Nephron progenitor cell (in vitro differentiated cells): ENCODE measurements around the gene CHI3L1.
A peak's percentile ranks its signal among the peaks of the same experiment; 100 is the strongest.

Experiments
- DNase-seq: peaks from one replicate; pipeline ENCODE4 v3.0.0; 2021
- H3K27ac Mint-ChIP-seq: 2 replicates; pipeline ENCODE4 v1.8.0; 2021; ENCODE audit warnings: mild to moderate bottlenecking, moderate library complexity, mixed read lengths
- H3K27me3 Mint-ChIP-seq: 2 replicates; pipeline ENCODE4 v1.8.0; 2021; ENCODE audit warnings: mild to moderate bottlenecking, low read depth, mixed read lengths; ENCODE audit not compliant: poor library complexity
- H3K36me3 Mint-ChIP-seq: 2 replicates; pipeline ENCODE4 v1.8.0; 2021; ENCODE audit warnings: low read depth, mixed read lengths
- H3K4me1 Mint-ChIP-seq: 2 replicates; pipeline ENCODE4 v1.8.0; 2021; ENCODE audit warnings: mixed read lengths
- H3K4me3 Mint-ChIP-seq: 2 replicates; pipeline ENCODE4 v1.8.0; 2021; ENCODE audit warnings: mild to moderate bottlenecking, moderate library complexity, mixed read lengths
- H3K9me3 Mint-ChIP-seq: 2 replicates; pipeline ENCODE4 v1.8.0; 2021; ENCODE audit warnings: mild to moderate bottlenecking, moderate library complexity, mixed read lengths
- CTCF ChIP-seq: fragments of 200-600 bp; sonication (generic); IDR thresholded peaks from 2 replicates; pipeline ENCODE4 v1.5.0; 2021; ENCODE audit warnings: antibody characterized with exemption

CHI3L1 gene

GRCh38 chr1:203171341-203172183 lies 14.9 kb downstream of the CHI3L1 start:
- H3K4me1 Mint-ChIP-seq, result peaks cover 54% of the 10 kb centered on the region
- no peak overlapping the region for H3K4me3 Mint-ChIP-seq
- H3K9me3 Mint-ChIP-seq, result no peaks in the 10 kb centered on the region
- H3K36me3 Mint-ChIP-seq, result no peaks in the 10 kb centered on the region
- TF ChIP-seq CTCF, result no peak
- no peak overlapping the region for H3K27ac Mint-ChIP-seq
- peaks cover 14% of the 10 kb centered on the region for H3K27me3 Mint-ChIP-seq
- no peak for DNase-seq

GRCh38 chr1:203170625-203171330 lies 15.7 kb downstream of the CHI3L1 start:
- peaks cover 15% of the 10 kb centered on the region for H3K27me3 Mint-ChIP-seq
- H3K27ac Mint-ChIP-seq, result no peak overlapping the region
- no peak for TF ChIP-seq CTCF
- H3K4me3 Mint-ChIP-seq, result no peak overlapping the region
- peaks cover 52% of the 10 kb centered on the region for H3K4me1 Mint-ChIP-seq
- H3K9me3 Mint-ChIP-seq, result no peaks in the 10 kb centered on the region
- H3K36me3 Mint-ChIP-seq, result no peaks in the 10 kb centered on the region
- DNase-seq, result no peak

GRCh38 chr1:203169770-203170520 lies 16.6 kb downstream of the CHI3L1 start:
- no peaks in the 10 kb centered on the region for H3K36me3 Mint-ChIP-seq
- no peaks in the 10 kb centered on the region for H3K9me3 Mint-ChIP-seq
- DNase-seq, result no peak
- no peak for TF ChIP-seq CTCF
- H3K4me1 Mint-ChIP-seq, result peaks cover 49% of the 10 kb centered on the region
- no peak overlapping the region for H3K4me3 Mint-ChIP-seq
- no peak overlapping the region for H3K27ac Mint-ChIP-seq
- peaks cover 15% of the 10 kb centered on the region for H3K27me3 Mint-ChIP-seq

- Mint-ChIP-seq H3K27me3 (peaks cover 15% of the 10 kb centered on the region), H3K4me3 (no peak overlapping the region)
Observed at GRCh38 chr1:203168991-203169390, 17.5 kb downstream of the CHI3L1 start.

GRCh38 chr1:203168256-203168786 lies 18.2 kb downstream of the CHI3L1 start:
- Mint-ChIP-seq H3K27me3 (peaks cover 15% of the 10 kb centered on the region), H3K36me3 (no peaks in the 10 kb centered on the region), H3K4me1 (peaks cover 39% of the 10 kb centered on the region), H3K4me3 (no peak overlapping the region), H3K9me3 (no peaks in the 10 kb centered on the region), H3K27ac (peak overlapping the region; percentile 61)
- no peak for TF ChIP-seq CTCF
- no peak for DNase-seq

More at GRCh38 chr1:203168991-203169390, 17.5 kb downstream of the CHI3L1 start:
- Mint-ChIP-seq H3K4me1 (peaks cover 45% of the 10 kb centered on the region), H3K27ac (peak overlapping the region; percentile 61), H3K9me3 (no peaks in the 10 kb centered on the region), H3K36me3 (no peaks in the 10 kb centered on the region)
- TF ChIP-seq CTCF, result no peak
- DNase-seq, result no peak
